ENCODE data around the gene REC8.
"Not testable (repeated sequence)": the region's sequence is repeated elsewhere in the genome, so short reads cannot be mapped to it uniquely, and the experiment has no call there.

The REC8 gene

DNA sequence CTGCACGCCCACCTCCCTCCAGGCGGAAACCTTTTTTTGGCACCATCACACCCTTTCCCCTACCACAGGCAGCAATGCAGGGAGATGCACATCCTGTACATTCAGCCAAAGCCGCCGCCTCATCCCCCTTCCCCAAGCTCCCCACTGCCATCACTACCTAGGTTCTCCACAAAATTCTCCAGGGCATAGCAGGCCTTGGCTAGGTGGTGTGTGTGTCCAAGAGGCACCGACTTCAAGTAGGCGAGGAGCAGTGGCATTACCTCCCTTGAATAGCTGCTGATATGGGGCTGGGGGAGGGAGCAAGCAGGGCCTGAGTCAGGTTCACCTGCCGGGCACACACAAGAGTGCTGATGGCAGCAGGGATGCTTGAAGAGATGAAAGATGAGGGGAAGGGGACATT is 13.1 kb downstream of the REC8 start:
- no peak for DNase-seq

- DNase-seq, result no peak
Observed at GRCh38 chr14:24185741-24186140, 13.9 kb downstream of the REC8 start.

GRCh38 chr14:24186831-24187538 is 15.1 kb downstream of the REC8 start:
- DNase-seq, result no peak

- DNase-seq, result no peak
Observed at GRCh38 chr14:24187539-24187915, 15.6 kb downstream of the REC8 start.

DNA sequence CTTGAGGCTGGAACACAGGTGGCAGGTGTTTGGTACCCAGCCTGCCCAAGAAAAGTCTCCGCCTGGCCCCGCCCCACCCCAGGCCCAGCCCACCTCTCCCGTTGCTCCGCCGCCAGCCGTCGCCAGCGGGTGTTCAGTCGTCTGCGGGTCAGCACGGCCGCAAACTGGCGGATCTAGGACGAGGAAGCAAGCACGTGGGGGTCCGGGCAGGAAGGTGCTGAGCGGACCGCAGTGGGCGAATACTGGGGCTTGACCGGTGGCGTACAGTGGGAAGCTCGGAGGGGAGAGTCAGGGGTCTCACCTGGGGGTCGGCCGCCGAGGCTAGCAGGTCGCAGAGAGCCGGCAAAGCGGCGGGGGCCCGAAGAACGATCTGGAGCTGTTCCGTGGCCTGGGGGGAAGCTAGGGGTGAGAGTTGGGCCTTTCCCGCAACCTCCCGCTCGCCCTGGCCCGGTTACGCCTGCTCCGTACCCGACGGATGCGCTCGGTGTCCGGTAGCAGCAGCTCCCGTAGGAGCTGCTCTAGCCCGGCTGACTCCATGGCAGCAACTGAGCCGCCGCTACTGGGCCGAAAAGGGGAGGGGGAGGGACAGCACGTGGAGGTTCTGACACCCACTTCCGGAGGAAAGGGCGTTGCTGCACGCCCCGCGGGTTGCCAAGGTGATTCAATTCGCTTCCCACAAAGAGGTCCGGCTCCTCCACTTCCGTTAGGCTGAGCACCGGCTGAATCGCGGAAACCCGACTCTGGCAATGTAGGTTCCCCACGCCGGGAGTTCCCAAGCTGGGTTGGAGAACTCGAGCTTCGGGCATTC is 16.6 kb downstream of the REC8 start, which contains the start of gene IPO4:
IPO4 (minus strand) TSS at position 566 of the 808 bp plus-strand sequence; CDS start at position 537, 29 bp downstream.
- DNase-seq, result peak; percentile 94

DNA sequence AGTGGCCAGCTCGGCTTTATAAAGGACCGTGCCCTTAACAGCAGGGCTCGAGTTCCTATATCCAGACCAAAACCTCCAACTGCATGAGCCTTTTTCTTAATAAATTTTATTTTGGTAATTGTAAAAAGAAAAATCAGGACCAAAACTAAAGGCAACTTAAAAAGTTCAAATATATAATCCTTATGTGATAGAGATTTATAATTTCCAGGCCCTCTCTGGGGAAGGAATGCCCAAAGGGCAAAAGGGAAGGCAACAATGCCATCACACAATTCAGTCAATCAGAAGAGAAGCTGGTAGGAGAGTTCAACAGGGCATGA is 17.1 kb downstream of the REC8 start:
- no peak for DNase-seq

DNA sequence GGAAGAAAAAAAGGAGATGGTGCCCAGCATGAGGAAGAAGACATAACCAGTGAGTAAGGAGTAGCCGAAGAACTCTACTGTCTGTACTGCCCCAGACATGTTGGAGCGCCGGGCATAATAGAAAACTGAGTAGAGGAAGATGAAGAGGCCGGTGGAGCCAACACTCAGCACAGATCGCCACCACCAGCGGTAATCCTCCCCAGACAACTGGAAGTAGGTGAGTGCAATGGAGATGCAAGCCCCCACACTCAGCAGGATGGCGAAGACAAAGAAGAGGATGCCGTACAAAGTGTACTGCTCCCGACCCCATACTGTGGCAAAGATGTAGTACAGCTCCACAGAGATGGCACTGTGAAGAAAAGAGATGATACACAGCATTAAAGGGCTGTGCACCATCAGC is 17.6 kb downstream of the REC8 start:
- no peak for DNase-seq

DNA sequence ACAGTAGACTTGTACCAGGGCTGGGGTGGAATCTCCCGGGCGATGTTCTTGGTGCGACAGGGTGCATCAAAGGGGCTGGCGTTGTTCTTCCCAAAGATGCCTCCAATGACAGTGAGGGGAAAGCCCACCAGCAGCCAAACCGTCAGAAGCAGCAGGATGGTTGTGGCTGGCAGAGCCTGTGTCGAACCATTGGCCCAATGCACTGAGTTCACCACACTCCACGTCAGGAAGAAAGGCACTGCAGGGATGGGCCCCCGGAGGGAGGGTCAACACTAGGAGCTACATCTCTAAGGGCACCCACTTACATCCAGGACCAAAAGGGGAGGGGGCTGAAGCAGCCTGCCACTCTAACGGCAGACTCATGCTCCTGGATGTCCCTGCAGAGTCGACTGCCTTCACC is 18.5 kb downstream of the REC8 start:
- no peak for DNase-seq

- DNase-seq, result no peak
Observed at GRCh38 chr14:24192933-24193332, 21.1 kb downstream of the REC8 start.

GRCh38 chr14:24194186-24194872 is 22.4 kb downstream of the REC8 start:
- no peak for DNase-seq

DNA sequence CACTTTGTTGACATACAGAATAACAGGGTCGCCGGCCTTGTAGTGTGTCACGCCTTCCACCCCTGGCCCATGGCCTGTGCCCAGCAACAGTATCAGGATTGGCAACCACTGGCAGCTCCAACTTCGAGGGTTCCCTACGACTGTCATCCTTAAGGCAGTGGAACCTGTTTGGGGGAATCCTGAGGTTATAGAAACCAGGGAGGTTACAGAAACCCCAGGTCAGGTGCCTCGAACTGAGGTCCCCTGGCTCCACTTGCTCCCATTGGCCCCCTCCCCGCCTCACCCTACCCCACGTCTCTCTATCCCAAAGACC is 22.9 kb downstream of the REC8 start:
- no peak for DNase-seq

- DNase-seq, result peak; percentile 89
Observed at GRCh38 chr14:24195186-24196070, 23.5 kb downstream of the REC8 start, which contains the start of gene TM9SF1. TSS of gene TM9SF1 (minus strand) at chr14:24195441. CDS start at chr14:24195019, 422 bp downstream.

DNA sequence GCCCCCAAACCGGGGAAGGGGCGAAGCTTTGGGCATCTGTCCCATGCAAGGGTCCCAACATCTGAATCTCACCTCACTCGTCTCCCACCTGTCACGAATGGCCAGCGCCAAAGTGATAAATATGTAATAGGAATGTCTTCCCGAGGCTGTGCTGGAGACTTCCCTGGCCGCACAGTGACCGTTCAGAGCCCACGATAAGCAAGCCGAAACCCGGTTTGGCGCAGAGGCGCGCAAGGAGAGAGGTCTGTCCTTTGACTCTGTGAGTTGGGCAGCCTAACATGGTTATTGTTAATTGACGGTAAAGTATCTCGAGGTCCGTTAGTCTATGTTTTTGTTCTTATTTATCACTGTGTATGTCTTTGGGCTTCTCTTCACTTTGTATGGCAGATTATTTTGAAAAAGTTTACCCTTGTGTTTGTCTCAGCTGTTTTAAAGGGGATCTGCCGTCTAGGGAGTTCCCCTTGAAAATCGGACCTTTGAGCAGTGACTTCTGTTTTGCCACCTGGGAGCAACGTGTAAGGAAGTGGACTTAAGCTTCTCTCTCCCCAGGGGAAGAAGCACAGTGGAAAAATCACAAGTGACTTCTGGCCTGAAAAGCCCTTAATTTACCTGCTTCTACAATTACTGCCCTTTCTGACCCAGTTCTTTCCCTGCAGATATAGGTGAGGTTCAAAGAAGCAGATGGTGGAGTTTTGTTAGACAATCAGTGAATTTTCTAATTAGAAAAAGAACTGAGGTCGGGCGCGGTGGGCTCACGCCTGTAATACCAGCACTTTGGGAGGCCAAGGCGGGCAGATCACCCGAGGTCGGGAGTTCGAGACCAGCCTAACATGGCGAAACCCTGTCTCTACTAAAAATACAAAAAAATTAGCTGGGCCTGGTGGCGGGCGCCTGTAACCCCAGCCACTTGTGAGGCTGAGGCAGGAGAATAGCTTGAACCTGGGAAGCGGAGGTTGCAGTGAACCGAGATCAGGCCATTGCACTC is 24.5 kb downstream of the REC8 start:
- DNase-seq, result no peak

GRCh38 chr14:24197056-24197450 is 25.2 kb downstream of the REC8 start:
- no peak for DNase-seq

DNA sequence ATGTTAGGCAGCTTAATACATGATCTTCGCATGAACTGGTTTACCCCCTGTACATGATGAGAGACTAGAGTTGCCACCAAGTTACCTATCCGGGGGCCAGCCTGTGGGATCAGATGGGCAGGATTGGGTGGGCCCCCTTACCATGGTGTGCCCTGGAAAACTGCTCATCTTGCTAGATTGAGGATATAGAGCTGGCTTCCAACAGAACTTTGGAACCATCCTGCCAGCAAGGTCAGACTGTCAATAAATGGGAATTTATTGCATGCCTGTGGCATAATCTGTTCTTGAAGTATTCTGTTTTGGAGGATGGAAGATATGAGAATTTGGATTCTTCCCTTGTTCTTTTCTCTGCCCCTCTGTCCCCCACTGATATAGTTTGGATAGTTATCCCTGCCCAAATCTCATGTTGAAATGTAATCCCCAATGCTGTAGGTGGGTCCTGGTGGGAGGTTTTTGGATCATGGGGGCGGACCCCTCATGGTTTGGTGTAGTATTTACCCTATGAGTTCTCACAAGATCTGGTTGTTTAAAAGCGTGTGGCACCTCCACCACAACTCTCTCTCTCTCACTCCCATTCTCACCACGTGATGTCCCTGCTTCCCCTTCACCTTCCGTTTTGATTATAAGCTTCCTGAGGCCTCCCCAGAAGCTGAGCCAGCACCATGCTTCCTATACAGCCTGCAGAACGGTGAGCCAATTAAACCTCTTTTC is 27.1 kb downstream of the REC8 start:
- DNase-seq, result no peak

GRCh38 chr14:24202538-24202937 is 30.7 kb downstream of the REC8 start:
- not testable (repeated sequence) for DNase-seq

DNA sequence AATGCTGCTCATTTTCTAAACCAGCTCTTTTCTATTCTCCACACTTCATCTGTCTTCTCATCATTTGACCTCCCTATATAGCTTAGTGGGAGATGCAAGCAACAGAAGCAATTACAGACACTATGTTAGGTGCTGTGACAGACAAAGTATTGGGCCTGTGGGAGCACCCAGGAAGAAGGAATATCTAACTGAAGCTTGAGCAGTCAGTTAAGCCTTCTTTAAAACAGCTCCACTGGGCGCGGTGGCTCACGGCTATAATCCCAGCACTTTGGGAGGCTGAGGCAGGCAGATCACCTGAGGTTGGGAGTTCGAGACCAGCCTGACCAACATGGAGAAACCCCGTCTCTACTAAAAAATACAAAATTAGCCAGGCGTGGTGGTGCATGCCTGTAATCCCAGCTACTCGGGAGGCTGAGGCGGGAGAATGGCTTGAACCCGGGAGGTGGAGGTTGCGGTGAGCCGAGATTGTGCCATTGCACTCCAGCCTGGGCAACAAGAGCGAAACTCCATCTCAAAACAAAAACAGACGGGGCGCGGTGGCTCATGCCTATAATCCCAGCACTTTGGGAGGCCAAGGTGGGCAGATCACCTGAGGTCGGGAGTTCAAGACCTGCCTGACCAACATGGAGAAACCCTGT is 31.5 kb downstream of the REC8 start:
- DNase-seq, result not testable (repeated sequence)

GRCh38 chr14:24204163-24205146 is 32.6 kb downstream of the REC8 start:
- no peak for DNase-seq

Measured in central memory CD4-positive, alpha-beta T cell (primary cell).